ENCODE data around the gene NCKAP5.

NCKAP5 gene

DNA sequence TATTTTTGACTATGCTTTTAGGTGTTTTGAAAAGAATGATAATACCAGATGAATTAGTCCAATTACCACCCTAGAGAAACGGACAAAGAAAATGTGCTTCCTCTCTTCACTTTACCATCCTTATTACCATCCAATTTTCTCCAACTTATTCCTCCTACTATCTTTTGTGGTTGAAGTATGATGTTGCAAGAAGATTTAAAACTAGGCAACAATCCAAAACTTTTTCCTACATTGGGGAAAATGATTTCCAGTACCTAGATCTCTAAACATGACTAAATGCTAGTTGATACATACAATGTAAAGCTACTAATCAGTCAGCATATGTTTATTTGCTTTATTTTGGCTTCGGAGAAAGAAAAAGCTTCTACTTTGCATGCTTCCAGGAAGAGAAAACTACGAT lies 543.3 kb downstream of the NCKAP5 start:
- TF ChIP-seq REST (IDR thresholded peaks at IDR 0.05; ENCODE audit: insufficient replicate concordance, low read depth) = no peak
- no peak for TF ChIP-seq SPI1 (IDR thresholded peaks at IDR 0.05; ENCODE audit: borderline replicate concordance, low read depth)
- TF ChIP-seq GABPA (IDR thresholded peaks at IDR 0.05; ENCODE audit: low read depth) = no peak
- no peak for TF ChIP-seq CTCF (IDR thresholded peaks at IDR 0.05; ENCODE audit: insufficient read depth, low read length)
- no peak for TF ChIP-seq POLR2AphosphoS5 (IDR thresholded peaks at IDR 0.05; ENCODE audit: low read depth)
- Histone ChIP-seq H3K27me3 (ENCODE audit: insufficient read depth, poor library complexity, severe bottlenecking) (no peaks in the 10 kb centered on the region), H3K4me3 (replicated peaks; ENCODE audit: insufficient read depth, low read length) (no peak overlapping the region), H3K27ac (replicated peaks) (no peak overlapping the region)
- DNase-seq (ENCODE audit: low read depth in 1 of 2, low spot score in 1 of 2) = no peak

DNA sequence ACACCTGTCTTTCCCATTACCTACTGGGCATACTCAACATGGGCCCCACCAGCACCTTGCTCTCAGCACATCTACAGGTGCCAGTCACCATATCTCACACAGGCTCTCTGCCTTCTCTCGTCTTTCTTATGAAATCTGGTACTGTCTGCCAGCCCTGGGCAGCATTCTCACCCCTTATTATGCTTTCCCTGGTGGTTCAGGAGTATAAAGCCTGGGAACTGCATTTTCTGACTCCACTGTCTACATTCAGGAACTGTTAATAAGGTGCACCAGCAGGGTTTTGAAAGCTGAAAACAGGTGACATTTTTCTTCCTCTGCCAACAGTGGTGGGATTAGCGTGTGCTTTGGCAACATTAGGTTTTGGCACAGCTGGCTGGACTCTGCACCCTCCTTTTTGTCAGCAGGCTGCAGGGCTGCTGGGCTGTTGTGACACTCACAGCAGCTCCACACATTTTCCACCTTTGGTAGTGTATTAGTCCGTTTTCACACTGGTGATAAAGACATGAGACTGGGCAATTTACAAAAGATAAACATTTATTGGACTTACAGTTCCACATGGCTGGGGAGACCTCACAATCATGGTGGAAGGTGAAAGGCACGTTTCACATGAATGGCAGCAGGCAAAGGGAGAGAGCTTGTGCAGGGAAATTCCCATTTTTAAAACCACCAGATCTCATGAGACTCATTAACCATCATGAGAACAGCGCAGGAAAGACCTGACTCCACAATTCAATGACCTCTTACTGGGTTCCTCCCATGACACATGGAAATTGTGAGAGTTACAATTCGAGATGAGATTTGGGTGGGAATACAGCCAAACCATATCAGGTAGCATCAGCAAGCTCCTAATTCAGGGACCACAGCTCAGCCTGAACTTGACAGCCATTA lies 555.2 kb downstream of the NCKAP5 start:
- H3K27me3 ChIP-seq (ENCODE audit: insufficient read depth, poor library complexity, severe bottlenecking) = no peaks in the 10 kb centered on the region
- TF ChIP-seq GABPA (IDR thresholded peaks at IDR 0.05; ENCODE audit: low read depth) (no peak), CTCF (IDR thresholded peaks at IDR 0.05; ENCODE audit: insufficient read depth, low read length) (no peak), SPI1 (IDR thresholded peaks at IDR 0.05; ENCODE audit: borderline replicate concordance, low read depth) (no peak), POLR2AphosphoS5 (IDR thresholded peaks at IDR 0.05; ENCODE audit: low read depth) (no peak)

GRCh38 chr2:133004623-133005022 lies 563.6 kb downstream of the NCKAP5 start:
- Histone ChIP-seq H3K27me3 (ENCODE audit: insufficient read depth, poor library complexity, severe bottlenecking) (no peaks in the 10 kb centered on the region), H3K27ac (replicated peaks) (no peak overlapping the region), H3K4me3 (replicated peaks; ENCODE audit: insufficient read depth, low read length) (no peak overlapping the region)
- no peak for DNase-seq (ENCODE audit: low read depth in 1 of 2, low spot score in 1 of 2)
- TF ChIP-seq GABPA (IDR thresholded peaks at IDR 0.05; ENCODE audit: low read depth) = no peak
- TF ChIP-seq POLR2AphosphoS5 (IDR thresholded peaks at IDR 0.05; ENCODE audit: low read depth) = no peak
- TF ChIP-seq CTCF (IDR thresholded peaks at IDR 0.05; ENCODE audit: insufficient read depth, low read length) = no peak

More for the DNA sequence above, 555.2 kb downstream of the NCKAP5 start:
- H3K4me3 ChIP-seq (replicated peaks; ENCODE audit: insufficient read depth, low read length) = no peak overlapping the region
- no peak for DNase-seq (ENCODE audit: low read depth in 1 of 2, low spot score in 1 of 2)
- no peak overlapping the region for H3K27ac ChIP-seq (replicated peaks)

DNA sequence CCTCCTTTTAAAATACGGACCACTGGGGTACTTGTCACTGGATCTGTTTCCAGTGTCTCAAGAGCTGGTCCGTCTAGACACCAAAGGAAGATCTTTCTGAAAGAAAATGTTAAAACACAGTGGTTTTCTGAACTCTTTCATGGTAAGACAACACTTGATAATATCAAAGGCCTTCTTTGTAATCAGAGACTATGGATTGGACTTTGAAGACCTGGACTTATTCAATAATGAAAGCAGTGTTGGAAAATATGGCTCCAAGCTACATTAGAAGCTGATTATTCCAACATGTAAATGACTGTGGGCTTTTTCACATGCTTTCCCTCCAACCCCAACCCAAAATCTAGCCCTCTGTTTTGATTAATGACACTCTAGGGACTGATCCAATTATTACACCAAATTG lies 568.8 kb downstream of the NCKAP5 start:
- DNase-seq (ENCODE audit: low read depth in 1 of 2, low spot score in 1 of 2) = no peak
- TF ChIP-seq SPI1 (IDR thresholded peaks at IDR 0.05; ENCODE audit: borderline replicate concordance, low read depth) (no peak), POLR2AphosphoS5 (IDR thresholded peaks at IDR 0.05; ENCODE audit: low read depth) (no peak), CTCF (IDR thresholded peaks at IDR 0.05; ENCODE audit: insufficient read depth, low read length) (no peak), GABPA (IDR thresholded peaks at IDR 0.05; ENCODE audit: low read depth) (no peak), REST (IDR thresholded peaks at IDR 0.05; ENCODE audit: insufficient replicate concordance, low read depth) (no peak)
- no peak overlapping the region for H3K27ac ChIP-seq (replicated peaks)
- H3K4me3 ChIP-seq (replicated peaks; ENCODE audit: insufficient read depth, low read length) = no peak overlapping the region
- H3K27me3 ChIP-seq (ENCODE audit: insufficient read depth, poor library complexity, severe bottlenecking) = no peaks in the 10 kb centered on the region

Data from HL-60 (cell line).